ENCODE measurements around the gene PITPNC1.

The PITPNC1 gene

GRCh38 chr17:67671493-67671892 lies 294.4 kb downstream of the PITPNC1 start:
- no peak for TF ChIP-seq CTCF (IDR thresholded peaks at IDR 0.05)

DNA sequence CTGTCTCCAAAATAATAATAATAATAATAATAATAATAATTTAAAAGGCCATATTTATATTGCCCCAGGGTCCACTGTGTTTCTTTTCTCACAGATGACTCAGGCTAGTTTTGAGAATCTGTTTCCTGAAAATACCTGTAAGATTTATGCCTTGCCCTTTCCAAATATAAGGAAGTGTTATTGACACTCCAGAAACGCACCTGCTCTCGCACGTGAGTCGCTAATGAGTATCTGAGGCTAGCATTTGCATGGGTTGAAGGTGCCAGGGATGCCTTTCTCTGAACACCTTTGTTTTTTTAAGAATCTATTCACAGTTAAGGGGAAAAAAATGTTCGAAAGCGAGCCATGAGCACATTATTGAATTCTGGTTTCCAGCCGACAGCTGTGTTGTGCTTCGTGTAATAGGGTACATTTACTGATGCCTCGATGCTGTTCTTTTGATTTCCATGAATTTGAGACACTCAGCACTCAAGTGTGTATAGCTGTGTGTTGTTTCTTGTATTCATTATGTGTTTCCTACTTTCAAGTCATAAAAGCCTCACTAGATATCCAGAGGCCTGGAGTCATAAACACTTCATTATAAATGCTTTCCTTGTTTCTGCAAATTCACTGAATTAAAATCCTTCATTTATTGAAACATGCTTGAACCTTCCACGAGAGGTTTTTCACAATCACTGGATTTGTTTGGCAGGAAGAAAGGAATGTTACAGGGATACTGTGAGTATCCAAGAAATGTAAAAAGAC lies 295.7 kb downstream of the PITPNC1 start:
- TF ChIP-seq CTCF (IDR thresholded peaks at IDR 0.05) = no peak

DNA sequence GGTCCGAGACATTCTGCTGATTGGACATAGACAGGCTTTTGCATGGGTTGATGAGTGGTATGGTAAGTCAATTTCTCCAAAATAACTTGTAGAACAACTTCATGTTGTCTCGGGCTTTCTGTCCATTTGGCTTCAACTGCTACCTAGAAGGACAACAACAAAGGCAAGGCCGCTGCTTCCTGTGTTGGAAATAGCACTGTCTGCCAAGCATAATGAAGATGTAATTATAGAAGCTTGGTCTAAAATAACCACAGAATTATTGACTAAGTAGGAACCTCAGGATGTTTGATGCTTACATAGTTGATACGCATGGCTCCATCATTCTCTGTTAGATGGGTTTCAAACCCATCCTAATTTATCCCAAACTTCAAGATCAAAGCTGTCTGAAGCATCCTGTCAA lies 298.4 kb downstream of the PITPNC1 start:
- no peak for TF ChIP-seq CTCF (IDR thresholded peaks at IDR 0.05)

GRCh38 chr17:67676305-67676704 lies 299.2 kb downstream of the PITPNC1 start:
- no peak for TF ChIP-seq CTCF (IDR thresholded peaks at IDR 0.05)

- no peak for TF ChIP-seq CTCF (IDR thresholded peaks at IDR 0.05)
Observed at GRCh38 chr17:67678414-67678813, 301.3 kb downstream of the PITPNC1 start.

- TF ChIP-seq CTCF (IDR thresholded peaks at IDR 0.05) = no peak
Observed at GRCh38 chr17:67679225-67679624, 302.1 kb downstream of the PITPNC1 start.

DNA sequence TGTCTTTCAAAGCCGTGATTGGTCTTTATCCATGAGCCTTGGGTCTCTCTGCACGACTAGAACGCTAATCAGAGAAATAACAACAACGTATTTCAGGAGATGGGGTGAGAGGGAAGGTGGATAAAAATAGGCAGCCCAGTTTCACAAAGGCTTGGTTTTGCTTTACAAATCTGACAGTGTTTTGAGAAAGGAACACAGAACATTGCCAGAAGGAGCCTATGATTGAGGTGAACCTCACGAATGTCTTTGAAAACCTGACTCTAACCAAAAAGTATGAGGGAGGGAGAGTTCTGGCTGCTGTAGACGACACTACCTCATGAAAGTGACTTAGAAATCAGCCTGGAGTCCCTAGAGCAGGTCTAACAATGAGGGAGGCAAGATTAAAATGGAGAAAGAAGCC lies 302.6 kb downstream of the PITPNC1 start:
- TF ChIP-seq CTCF (IDR thresholded peaks at IDR 0.05) = no peak
